NCI-H446 treated with DMSO at 0.1 percent for 48 hours (cell line): ENCODE measurements around the gene KIAA0586.
"Not testable (repeated sequence)": the region's sequence is repeated elsewhere in the genome, so short reads cannot be mapped to it uniquely, and the experiment has no call there.

Experiments used
- DNase-seq: peaks from one replicate; lab custom pipeline; 2025; lab: John Stamatoyannopoulos, UW

Gene KIAA0586

GRCh38 chr14:58549105-58549757, 121.7 kb downstream of the KIAA0586 start:
- no peak for DNase-seq

DNA sequence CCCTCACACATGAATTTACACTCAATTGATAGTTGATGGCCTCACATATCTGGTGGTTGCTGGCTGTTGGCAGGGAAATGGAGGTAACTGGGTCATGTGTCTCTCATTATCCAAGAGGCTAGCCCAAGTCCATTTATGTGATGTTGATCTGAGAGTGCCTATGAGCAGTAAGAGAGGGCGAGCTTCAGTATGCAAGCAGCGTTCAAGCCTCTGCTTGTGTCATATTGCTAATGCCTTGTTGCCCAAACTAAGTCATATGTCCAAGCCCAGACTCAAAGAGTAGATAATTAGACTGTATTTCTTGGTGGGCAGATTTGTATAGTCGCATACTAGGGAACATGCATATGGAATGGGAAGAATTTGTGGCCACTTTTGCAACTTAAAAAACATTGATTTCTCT, 126.4 kb downstream of the KIAA0586 start:
- DNase-seq, result no peak

DNA sequence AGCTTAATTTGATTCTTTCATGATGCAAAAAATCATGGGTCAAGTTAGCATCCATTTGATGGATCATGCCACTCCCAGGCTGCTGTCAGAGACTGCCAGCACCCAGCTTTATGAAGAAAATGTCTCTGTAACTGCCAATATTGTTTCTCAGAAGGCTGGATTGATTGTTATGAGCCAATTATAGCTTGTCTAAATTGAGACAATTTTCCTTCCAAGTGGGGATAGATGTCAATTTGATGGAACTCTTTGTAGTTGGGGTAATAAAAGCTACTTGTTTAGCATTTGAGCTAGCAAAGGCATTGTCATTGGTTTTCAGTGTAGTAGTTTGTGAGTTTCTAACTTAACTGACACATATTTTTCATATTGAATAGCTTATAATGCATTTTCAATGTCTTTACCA, 128.1 kb downstream of the KIAA0586 start:
- no peak for DNase-seq

GRCh38 chr14:58557242-58557641, 129.7 kb downstream of the KIAA0586 start:
- no peak for DNase-seq

DNA sequence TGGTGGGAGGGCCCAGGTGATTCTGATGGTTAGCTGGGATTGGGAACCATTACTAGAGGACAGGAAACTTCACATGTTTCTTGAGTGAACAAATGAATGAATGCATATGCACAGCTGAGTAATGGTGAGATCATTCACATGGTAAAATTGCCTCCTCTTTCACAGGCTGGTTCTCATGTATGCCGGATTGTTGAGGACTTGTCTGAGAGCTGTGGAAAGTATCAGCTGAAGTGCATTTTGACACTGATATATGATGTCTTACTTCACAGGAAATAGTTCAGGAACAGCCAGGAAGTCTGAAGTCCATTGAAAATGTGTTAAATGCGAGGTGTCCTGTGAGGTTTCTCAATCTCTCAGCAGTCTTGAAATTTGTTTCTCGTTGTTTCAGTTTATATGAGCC, 132.7 kb downstream of the KIAA0586 start:
- DNase-seq, result no peak

DNA sequence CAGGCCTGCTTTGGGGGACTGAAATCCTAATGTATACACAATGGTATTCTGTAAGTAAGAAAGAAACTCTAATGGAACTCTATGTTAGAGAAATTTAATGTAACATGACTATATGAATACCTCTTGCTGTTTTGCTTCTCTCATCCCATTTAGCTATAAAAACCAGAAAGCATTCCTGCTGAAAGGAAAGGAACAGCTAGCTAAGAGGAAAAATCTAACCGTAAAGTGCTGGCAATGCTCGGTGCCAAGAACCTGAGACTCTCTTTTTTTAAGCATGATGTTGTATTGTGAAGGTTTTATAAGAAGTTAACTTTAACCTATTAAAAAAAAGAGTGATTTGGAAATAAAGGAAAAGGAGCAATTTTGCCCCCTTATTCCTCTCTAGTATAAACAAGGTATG, 134.6 kb downstream of the KIAA0586 start:
- DNase-seq, result no peak

DNA sequence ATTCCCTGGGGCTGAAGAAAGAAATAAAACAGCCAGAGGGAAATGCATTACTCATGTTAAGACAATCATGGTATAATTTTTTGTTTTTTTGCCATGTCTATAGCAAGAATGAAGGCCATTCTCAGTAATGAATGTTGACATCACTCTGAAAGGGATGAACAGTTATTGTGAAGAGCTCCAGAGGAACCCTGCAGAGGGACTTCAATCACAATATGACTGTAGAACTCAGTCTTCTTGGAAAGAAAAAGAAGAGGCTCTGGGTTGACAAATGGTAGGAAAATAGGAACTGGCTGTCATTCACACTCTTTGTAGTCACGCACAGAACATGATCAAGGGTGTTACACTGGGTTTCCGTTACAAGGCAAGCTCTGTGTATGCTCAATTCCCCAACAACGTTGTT, 136.5 kb downstream of the KIAA0586 start:
- DNase-seq, result no peak

- DNase-seq, result no peak
Observed at GRCh38 chr14:58565832-58566231, 138.3 kb downstream of the KIAA0586 start.

DNA sequence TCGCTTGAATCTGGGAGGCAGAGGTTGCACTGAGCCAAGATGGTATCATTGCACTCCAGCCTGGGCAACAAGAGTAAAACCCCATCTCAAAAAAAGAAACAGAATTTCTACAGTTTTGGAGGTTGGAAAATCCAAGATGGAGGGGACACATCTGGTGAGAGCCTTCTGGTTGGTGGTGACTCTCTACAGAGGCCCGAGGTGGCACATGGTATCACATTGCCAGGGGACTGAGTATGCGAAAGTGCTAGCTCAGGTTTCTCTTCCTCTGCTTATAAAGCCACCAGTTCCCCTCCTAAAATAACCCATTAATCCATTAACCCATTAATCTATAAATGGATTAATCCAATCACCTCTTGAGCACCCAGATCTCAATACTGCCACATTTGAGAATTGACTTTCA, 139.5 kb downstream of the KIAA0586 start:
- DNase-seq, result no peak

DNA sequence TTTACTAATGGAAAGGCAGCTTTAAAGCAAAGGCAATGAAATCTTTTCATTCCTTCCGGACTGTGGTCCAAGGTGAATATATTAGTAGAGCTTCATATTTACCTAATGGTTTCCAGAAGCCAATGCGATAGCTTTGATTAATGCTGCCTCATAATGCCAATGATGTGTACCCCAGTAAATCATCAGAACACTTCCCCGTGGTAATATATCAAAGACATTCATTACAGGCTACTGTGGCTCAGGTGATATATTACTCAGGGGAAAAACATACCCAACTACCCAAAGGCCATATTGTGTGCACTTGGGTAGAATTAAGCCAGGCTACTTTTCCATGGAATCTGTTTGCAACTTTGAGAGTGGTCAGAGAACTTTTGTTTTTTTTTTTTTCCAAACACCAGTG, 140.8 kb downstream of the KIAA0586 start:
- no peak for DNase-seq

DNA sequence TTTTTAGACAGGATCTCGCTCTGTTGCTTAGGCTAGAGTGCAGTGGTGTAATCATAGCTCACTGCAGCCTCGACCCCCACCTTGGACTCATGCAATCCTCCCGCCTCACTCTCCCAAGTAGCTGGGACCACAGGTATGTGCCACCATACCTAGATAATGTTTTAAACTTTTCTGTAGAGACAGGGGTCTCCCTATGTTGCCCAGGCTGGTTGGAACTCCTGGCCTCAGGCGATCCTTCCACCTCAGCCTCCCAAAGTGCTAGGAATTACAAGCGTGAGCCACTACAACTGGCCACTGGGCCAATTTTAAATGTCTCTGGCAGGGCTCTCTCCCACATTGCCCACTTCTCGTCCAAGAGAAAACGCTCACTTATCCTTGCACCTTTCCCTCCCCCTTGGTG, 143.7 kb downstream of the KIAA0586 start:
- no peak for DNase-seq

GRCh38 chr14:58571769-58572472, 144.4 kb downstream of the KIAA0586 start:
- DNase-seq, result no peak

DNA sequence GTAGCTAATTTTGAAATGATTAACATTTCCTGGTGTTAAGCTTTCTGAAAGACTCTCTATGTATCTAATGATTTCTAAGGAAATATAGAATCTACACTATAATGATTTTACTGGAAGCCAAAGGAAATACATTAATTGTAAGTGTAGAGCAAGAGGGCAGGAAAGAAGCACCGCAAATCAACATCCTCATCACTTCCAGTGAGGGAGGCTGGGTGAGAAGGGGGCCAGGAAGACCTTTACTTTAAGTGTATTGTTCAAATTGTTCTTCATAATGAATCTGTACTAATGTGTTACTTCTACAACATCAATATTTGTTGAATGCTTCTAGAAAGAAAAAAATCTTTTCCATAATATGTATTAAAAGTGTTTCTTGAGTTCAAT, 144.9 kb downstream of the KIAA0586 start:
- DNase-seq, result no peak

- DNase-seq, result no peak
Observed at GRCh38 chr14:58572863-58573262, 145.3 kb downstream of the KIAA0586 start.

DNA sequence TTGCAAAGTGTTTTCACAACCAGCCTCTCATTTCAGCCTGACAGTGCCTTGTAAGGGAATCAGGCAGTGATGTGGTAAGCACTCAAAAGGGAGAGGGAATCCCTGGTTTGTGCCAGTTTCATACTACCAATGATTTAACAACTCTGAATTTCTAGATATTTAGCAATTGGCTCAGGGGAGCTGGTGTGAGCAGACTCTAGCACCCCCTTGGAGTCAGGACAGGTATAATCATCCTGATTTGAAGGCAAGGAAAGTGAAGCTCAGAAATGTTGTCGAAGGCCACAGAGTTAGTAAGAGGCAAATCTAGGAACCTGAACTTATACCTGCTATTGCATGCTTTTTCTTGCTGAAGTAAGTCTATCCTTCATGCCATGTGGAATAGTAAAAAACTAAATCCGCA, 147.1 kb downstream of the KIAA0586 start:
- no peak for DNase-seq

DNA sequence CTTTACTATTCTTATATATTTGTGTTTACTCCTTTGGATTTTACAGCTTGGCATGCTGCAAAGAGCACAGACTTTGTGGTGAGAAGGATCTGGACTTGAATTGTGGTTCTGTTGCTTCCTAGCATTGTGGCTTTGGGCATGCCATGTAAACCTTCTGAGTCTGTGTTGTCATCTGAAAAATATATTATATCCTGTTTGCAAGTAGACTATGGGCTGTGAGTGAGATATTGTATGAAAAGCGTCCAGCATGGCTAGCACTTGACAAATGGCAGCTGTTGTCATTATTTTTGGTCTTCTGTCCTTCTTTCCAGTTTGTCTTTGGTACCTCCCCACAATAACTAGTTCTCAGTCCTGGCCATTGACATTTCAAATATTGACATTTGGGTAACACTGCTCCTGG, 148.4 kb downstream of the KIAA0586 start:
- DNase-seq, result no peak

GRCh38 chr14:58580035-58580434, 152.5 kb downstream of the KIAA0586 start:
- DNase-seq, result not testable (repeated sequence)

DNA sequence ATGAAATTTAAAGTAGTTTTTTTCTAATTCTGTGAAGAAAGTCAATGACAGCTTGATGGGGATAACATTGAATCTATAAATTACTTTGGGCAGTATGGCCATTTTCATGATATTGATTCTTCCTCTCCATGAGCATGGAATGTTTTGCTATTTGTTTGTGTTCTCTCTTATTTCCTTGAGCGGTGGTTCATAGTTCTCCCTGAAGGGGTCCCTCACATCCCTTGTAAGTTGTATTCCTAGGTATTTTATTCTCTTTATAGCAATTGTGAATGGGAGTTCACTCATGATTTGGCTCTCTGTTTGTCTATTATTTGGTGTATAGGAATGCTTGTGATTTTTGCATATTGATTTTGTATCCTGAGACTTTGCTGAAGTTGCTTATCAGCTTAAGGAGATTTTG, 153.9 kb downstream of the KIAA0586 start:
- DNase-seq, result not testable (repeated sequence)

DNA sequence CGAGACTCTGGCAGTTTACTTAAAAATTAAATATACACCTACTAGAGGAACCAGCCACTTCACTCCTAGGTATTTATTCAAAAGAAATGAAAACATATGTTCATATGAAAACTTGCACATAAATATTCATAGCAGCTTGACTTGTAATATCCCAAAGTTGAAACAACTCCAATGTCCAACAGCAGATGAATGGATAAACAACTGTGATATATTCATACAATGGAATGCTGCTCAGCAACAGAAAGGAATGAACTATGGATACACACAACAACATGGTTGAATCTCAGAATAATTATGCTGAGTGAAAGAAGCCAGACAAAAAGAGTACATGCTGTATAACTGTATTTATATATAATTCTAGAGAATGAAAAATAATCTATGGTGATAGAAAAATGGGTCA, 156.9 kb downstream of the KIAA0586 start:
- no peak for DNase-seq

DNA sequence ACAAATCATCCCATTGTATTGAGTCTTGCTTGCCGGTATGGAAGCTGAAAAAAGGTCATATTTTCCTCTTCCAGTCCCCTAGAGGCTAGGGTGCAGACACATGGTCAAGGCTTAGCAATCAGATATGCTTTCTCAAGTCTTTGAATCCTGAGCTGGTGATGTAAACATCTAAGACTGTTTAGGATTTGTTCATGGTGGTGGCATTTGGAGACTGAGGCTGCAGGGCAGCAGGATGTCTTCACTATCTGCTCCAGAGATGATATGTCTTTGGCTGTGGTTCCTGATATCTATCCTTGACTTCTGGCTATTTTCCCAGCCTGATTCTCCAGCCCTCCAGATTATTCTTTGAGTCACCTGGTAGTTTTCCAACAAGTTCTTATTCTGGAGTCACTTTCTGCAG, 159.8 kb downstream of the KIAA0586 start:
- DNase-seq, result no peak

DNA sequence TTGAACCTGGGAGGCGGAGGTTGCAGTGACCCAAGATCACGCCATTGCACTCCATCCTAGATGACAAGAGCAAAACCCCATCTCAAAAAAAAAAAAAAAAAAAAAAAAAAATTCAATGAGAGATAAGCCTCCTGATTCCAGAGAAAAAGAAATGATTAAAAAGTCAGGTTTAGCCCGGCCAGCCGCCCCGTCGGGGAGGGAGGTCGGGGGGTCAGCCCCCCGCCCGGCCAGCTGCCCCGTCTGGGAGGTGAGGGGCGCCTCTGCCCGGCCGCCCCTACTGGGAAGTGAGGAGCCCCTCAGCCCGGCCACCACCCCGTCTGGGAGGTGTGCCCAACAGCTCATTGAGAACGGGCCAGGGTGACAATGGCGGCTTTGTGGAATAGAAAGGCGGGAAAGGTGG, 160.8 kb downstream of the KIAA0586 start:
- not testable (repeated sequence) for DNase-seq

DNA sequence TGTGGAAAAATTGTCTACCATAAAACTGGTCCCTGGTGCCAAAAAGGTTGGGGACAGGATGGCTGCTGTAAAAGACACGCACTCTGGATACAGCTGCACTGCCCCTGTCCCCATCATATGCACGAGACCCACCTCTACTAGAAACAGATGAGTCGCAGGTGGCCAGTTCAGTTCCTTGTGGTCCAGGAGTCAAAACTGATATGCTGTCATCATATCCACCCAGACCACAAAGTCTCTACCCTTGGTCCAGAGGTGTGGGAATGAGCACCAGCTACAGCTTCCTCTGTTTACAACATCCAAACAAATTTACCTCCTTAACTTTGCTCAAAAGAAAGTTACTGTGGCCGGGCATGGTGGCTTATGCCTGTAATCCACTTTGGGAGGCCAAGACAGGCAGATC, 166.5 kb downstream of the KIAA0586 start:
- no peak for DNase-seq

GRCh38 chr14:58597041-58597440, 169.5 kb downstream of the KIAA0586 start:
- DNase-seq, result no peak
